Measurements from ENCODE around the gene TTLL10.

TTLL10 gene

GRCh38 chr1:1134300-1134970 lies 39.2 kb upstream of the TTLL10 start:
- DNase-seq (ENCODE audit: low read depth), result no peak
- no peak for TF ChIP-seq CTCF (IDR thresholded peaks at IDR 0.05; ENCODE audit: control insufficient read depth, insufficient read depth, low read depth, low read length, missing control alignments)
- no peak overlapping the region for H3K4me3 ChIP-seq (ENCODE audit: control insufficient read depth, low read depth, low read length)

- TF ChIP-seq CTCF (IDR thresholded peaks at IDR 0.05; ENCODE audit: control insufficient read depth, insufficient read depth, low read depth, low read length, missing control alignments), result no peak
- no peak for DNase-seq (ENCODE audit: low read depth)
These were observed 38.1 kb upstream of the TTLL10 start for GRCh38 chr1:1135339-1136136.

GRCh38 chr1:1136547-1137230 lies 37.0 kb upstream of the TTLL10 start:
- TF ChIP-seq CTCF (IDR thresholded peaks at IDR 0.05; ENCODE audit: control insufficient read depth, insufficient read depth, low read depth, low read length, missing control alignments), result no peak
- no peak for DNase-seq (ENCODE audit: low read depth)
- H3K4me3 ChIP-seq (ENCODE audit: control insufficient read depth, low read depth, low read length), result no peak overlapping the region

More at GRCh38 chr1:1135339-1136136, 38.1 kb upstream of the TTLL10 start:
- no peak overlapping the region for H3K4me3 ChIP-seq (ENCODE audit: control insufficient read depth, low read depth, low read length)

- no peak overlapping the region for H3K4me3 ChIP-seq (ENCODE audit: control insufficient read depth, low read depth, low read length)
- no peak for DNase-seq (ENCODE audit: low read depth)
- TF ChIP-seq CTCF (IDR thresholded peaks at IDR 0.05; ENCODE audit: control insufficient read depth, insufficient read depth, low read depth, low read length, missing control alignments), result no peak
These were observed 36.2 kb upstream of the TTLL10 start for GRCh38 chr1:1137256-1138045.

- no peak overlapping the region for H3K4me3 ChIP-seq (ENCODE audit: control insufficient read depth, low read depth, low read length)
- TF ChIP-seq CTCF (IDR thresholded peaks at IDR 0.05; ENCODE audit: control insufficient read depth, insufficient read depth, low read depth, low read length, missing control alignments), result no peak
- DNase-seq (ENCODE audit: low read depth), result no peak
These were observed 33.0 kb upstream of the TTLL10 start for GRCh38 chr1:1140673-1141072.

All from AG09309 (cell line).